ENCODE results near the gene ANKMY1.
"Not testable (repeated sequence)": the region's sequence is repeated elsewhere in the genome, so short reads cannot be mapped to it uniquely, and the experiment has no call there.

Gene ANKMY1

GRCh38 chr2:240567872-240568677 lies 10.3 kb upstream of the ANKMY1 start, which contains the start of gene RNPEPL1:
TSS of gene RNPEPL1 (plus strand) at chr2:240568484. CDS start at chr2:240568587, 103 bp downstream.
- peak; percentile 62 to 93 (median 79) for DNase-seq

GRCh38 chr2:240567137-240567871 lies 9.5 kb upstream of the ANKMY1 start:
- peak in 2 of 3 donors; percentile 25 to 33 for DNase-seq

GRCh38 chr2:240566203-240567136 lies 8.7 kb upstream of the ANKMY1 start:
- DNase-seq = peak; percentile 91 to 97 (median 95)

GRCh38 chr2:240565333-240566202 lies 7.8 kb upstream of the ANKMY1 start:
- DNase-seq = peak; percentile 89 to 91 (median 91)

GRCh38 chr2:240564561-240565332 lies 7.0 kb upstream of the ANKMY1 start:
- DNase-seq = peak in 1 of 3 donors; percentile 22

- no peak for DNase-seq
Observed at GRCh38 chr2:240563951-240564560, 6.3 kb upstream of the ANKMY1 start.

- DNase-seq = not testable (repeated sequence)
Observed at GRCh38 chr2:240563231-240563630, 5.4 kb upstream of the ANKMY1 start.

GRCh38 chr2:240561325-240561971 lies 3.7 kb upstream of the ANKMY1 start:
- peak; percentile 67 to 90 (median 83) for DNase-seq

GRCh38 chr2:240560480-240561324 lies 2.9 kb upstream of the ANKMY1 start:
- peak; percentile 99 to 100 (median 99) for DNase-seq

GRCh38 chr2:240560084-240560479 lies 2.3 kb upstream of the ANKMY1 start, which contains the start of gene DUSP28:
TSS of gene DUSP28 (plus strand) at chr2:240560357. CDS start at chr2:240560685, 328 bp downstream.
- peak; percentile 96 to 99 (median 98) for DNase-seq

GRCh38 chr2:240559286-240559685 lies 1.5 kb upstream of the ANKMY1 start:
- no peak for DNase-seq

- no peak for DNase-seq
Observed at GRCh38 chr2:240558236-240558761, 511 bp upstream of the ANKMY1 start.

GRCh38 chr2:240557101-240557751 lies 562 bp downstream of the ANKMY1 start:
- no peak for DNase-seq

GRCh38 chr2:240556553-240557100 lies 1.2 kb downstream of the ANKMY1 start:
- DNase-seq = peak; percentile 52 to 71 (median 59)

GRCh38 chr2:240555541-240556250 lies 2.1 kb downstream of the ANKMY1 start:
- no peak for DNase-seq

- no peak for DNase-seq
Observed at GRCh38 chr2:240554767-240555493, 2.9 kb downstream of the ANKMY1 start.

Measured in suppressor macrophage treated with lipopolysaccharide for 1 hour (primary cell).